K562 (cell line): ENCODE data around the gene KPNB1. TPM values are rescaled to one million over a fixed set of nuclear protein-coding genes. Genes with fewer than 3 reads are reported as not detected.
A peak's percentile ranks its signal among the peaks of the same experiment; 100 is the strongest.

Source experiments
- ATF1 ChIP-seq, 2 experiments: fragments of 450-650 bp in 1 of 2; IDR thresholded peaks; 2 replicates each; pipeline ENCODE4 v1.6.1; 2016; ENCODE audit warnings: missing compliant biosample characterization in 1 of 2, missing genetic modification characterization in 1 of 2
- EP400 ChIP-seq: fragments of 450-650 bp; IDR thresholded peaks from 2 replicates; pipeline ENCODE4 v1.6.1; 2017; ENCODE audit warnings: antibody characterized with exemption, mild to moderate bottlenecking, moderate library complexity
- FIP1L1 ChIP-seq: fragments of 200-400 bp; formaldehyde crosslinking; IDR thresholded peaks from 2 replicates; pipeline ENCODE4 v1.6.1; 2018; ENCODE audit warnings: mild to moderate bottlenecking, low read depth, low read length; ENCODE audit not compliant: poor library complexity, severe bottlenecking
- FOSL1 ChIP-seq: fragments of 200-800 bp; sonication (Bioruptor generic); conservative IDR thresholded peaks from 2 replicates; pipeline ENCODE4 v1.6.1; 2016; ENCODE audit warnings: missing genetic modification characterization, missing compliant biosample characterization
- GABPA ChIP-seq: fragments of 200-800 bp; sonication (Bioruptor generic); conservative IDR thresholded peaks from 2 replicates; pipeline ENCODE4 v1.6.1; 2016; ENCODE audit warnings: low read depth, missing genetic modification characterization, missing compliant biosample characterization
- HIVEP1 ChIP-seq: fragments of 250-450 bp; sonication (Bioruptor Pico); IDR thresholded peaks from 2 replicates; pipeline ENCODE4 v1.4.0; 2020; ENCODE audit warnings: mild to moderate bottlenecking
- KHSRP ChIP-seq: fragments of 450-650 bp; IDR thresholded peaks from 2 replicates; pipeline ENCODE4 v1.6.1; 2017
- MAX ChIP-seq: sonication (generic); formaldehyde crosslinking; IDR thresholded peaks from 2 replicates; pipeline ENCODE4 v1.9.0; 2022; ENCODE audit warnings: mild to moderate bottlenecking, missing genetic modification reagents
- MCM3 ChIP-seq: fragments of 450-650 bp; IDR thresholded peaks from 2 replicates; pipeline ENCODE4 v1.6.1; 2016
- MTA2 ChIP-seq: fragments of 450-650 bp; IDR thresholded peaks from 2 replicates; pipeline ENCODE4 v1.6.1; 2016; ENCODE audit warnings: low read depth
- MXI1 ChIP-seq: IDR thresholded peaks from 2 replicates; pipeline ENCODE4 v1.6.1; 2011; ENCODE audit warnings: low read depth, mild to moderate bottlenecking, improper control_type of control experiment, low read length
- NEUROD1 ChIP-seq: fragments of 150-350 bp; IDR thresholded peaks from 2 replicates; pipeline ENCODE4 v1.6.1; 2014; ENCODE audit warnings: borderline replicate concordance, low read length, low read depth; ENCODE audit not compliant: partially characterized antibody
- PHF8 ChIP-seq: fragments of 200-600 bp; sonication (generic); IDR thresholded peaks from 2 replicates; pipeline ENCODE4 v1.6.1; 2012; ENCODE audit warnings: mixed run types, mild to moderate bottlenecking, inconsistent platforms, low read length, moderate library complexity, borderline replicate concordance
- POLR2AphosphoS2 ChIP-seq: IDR thresholded peaks from 2 replicates; pipeline ENCODE4 v1.6.1; 2012; ENCODE audit warnings: low read length, improper control_type of control experiment
- RFX5 ChIP-seq: IDR thresholded peaks from 2 replicates; pipeline ENCODE4 v1.6.1; 2011; ENCODE audit warnings: low read depth, mild to moderate bottlenecking, improper control_type of control experiment, low read length
- RNF219 ChIP-seq: fragments of 250-450 bp; sonication (Bioruptor Pico); IDR thresholded peaks from 2 replicates; pipeline ENCODE4 v1.5.0; 2022; ENCODE audit warnings: mild to moderate bottlenecking
- SMARCA5 ChIP-seq: fragments of 450-650 bp; IDR thresholded peaks from 2 replicates; pipeline ENCODE4 v1.6.1; 2016
- TBP ChIP-seq: optimal IDR thresholded peaks from 2 replicates; pipeline ENCODE3; 2011; ENCODE audit warnings: low read depth, low read length, improper control_type of control experiment
- TFAM ChIP-seq: fragments of 250-450 bp; sonication (Bioruptor Pico); conservative IDR thresholded peaks from 2 replicates; pipeline ENCODE4 v1.5.0; 2021; ENCODE audit warnings: mild to moderate bottlenecking, moderate library complexity
- ZFP1 ChIP-seq: fragments of 450-650 bp; formaldehyde crosslinking; IDR thresholded peaks from 2 replicates; pipeline ENCODE4 v1.4.0; 2020; ENCODE audit warnings: mild to moderate bottlenecking, mixed read lengths
- ZNF12 ChIP-seq: sonication (generic); formaldehyde crosslinking; IDR thresholded peaks from 2 replicates; pipeline ENCODE4 v1.4.0; 2020; ENCODE audit warnings: mild to moderate bottlenecking, missing genetic modification reagents
- ZNF212 ChIP-seq: fragments of 450-650 bp; formaldehyde crosslinking; IDR thresholded peaks from 2 replicates; pipeline ENCODE4 v1.4.0; 2020; ENCODE audit warnings: mild to moderate bottlenecking
- polyA plus RNA-seq, 8 experiments: library from polyadenylated mRNA; depleted of rRNA in 4 of 8; stranded (reverse) in 5 of 8; unstranded in 3 of 8; fragments of >200 nt; fragmentation: Nextera tagmentation in 2 of 8; fragmentation: Illumina TruSeq in 1 of 8; extraction: Ambion mirVana in 2 of 8; extraction: Trizol in 1 of 8; gene quantifications; 2 replicates each; pipeline versions ENCODE4 v1.2.1 to v1.2.3, GENCODE V29; 2011 to 2014; ENCODE audit warnings: inconsistent platforms in 1 of 8, missing spikeins in 1 of 8
- total RNA-seq, 7 experiments: library from RNA; depleted of rRNA in 6 of 7; stranded (reverse); fragments of >200 nt in 6 of 7; fragmentation: Illumina TruSeq in 2 of 7; extraction: Trizol in 2 of 7; gene quantifications; 2 replicates each; pipeline versions ENCODE4 v1.2.1 to v1.2.3, GENCODE V29; 2011 to 2021; ENCODE audit warnings: low replicate concordance in 1 of 7
- TF ChIP-seq, protein P1 (sequence below): fragments of 450-650 bp; formaldehyde crosslinking; IDR thresholded peaks from 2 replicates; pipeline ENCODE4 v1.4.0; 2020; ENCODE audit warnings: mild to moderate bottlenecking
- TF ChIP-seq, protein P2 (sequence below): sonication (generic); formaldehyde crosslinking; IDR thresholded peaks from 2 replicates; pipeline ENCODE4 v1.8.1; 2023; ENCODE audit warnings: mild to moderate bottlenecking, missing genetic modification reagents

Gene KPNB1
- total and polyA plus RNA-seq, 9 of the 15 experiments (the other 6 are each of a cell fraction or from before 2014, with no cell fraction given): 154 to 622 (median 354) TPM

DNA sequence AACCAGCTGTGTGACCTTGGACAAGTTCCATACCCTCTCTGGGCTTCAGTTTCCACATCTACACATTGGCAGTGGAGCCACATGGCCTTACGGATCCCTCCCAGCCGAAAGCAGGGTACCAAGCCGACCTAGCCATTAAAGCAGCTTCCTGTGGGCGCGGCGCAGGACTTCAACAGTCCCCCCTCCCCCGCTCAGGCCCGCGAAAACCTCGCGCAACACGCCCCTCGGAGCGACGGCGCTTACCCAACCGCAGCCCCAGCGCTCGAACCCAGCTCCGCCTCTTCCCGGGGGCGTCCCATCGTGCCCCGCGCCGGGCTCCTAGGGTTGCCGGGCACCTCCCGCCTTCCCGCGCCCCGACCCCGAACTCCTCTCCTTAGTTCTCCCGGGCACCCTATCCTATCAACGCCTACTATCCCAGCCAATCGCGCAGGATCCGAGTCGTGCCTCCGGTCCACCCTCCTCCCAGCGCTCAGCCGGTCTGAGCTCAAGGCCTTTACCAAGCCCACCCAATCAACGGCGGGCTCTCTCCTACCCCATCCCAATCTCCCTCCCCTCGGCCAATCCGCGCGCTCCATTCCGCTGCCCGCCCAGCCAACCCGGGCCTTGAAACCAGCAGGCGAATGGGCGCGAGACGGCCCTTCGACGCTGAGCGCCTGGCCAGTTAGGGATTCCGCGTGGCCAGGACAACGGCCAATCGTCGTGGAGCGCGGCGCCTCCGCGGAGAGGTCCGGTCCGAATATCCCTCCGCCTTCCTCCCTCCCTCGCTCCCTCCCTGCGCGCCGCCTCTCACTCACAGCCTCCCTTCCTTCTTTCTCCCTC is at the start of gene KPNB1 (continued):
- TF ChIP-seq RNF219 (CRISPR knock-in tag) (no peak), ATF1 (CRISPR knock-in tag; IDR thresholded peaks at IDR 0.05) (peak; percentile 46; the same call in 1 of the 2 replicates), ATF1 (tag; IDR thresholded peaks at IDR 0.05) (peak; percentile 95), MTA2 (no peak), ZFP1 (CRISPR knock-in tag) (no peak), PHF8 (peak; percentile 73; the same call in 1 of the 2 replicates), EP400 (peak; percentile 91), POLR2AphosphoS2 (peak; percentile 84; the same call in 1 of the 2 replicates), TBP (peak; percentile 85), MAX (CRISPR knock-in tag) (peak; percentile 95), MCM3 (no peak), FIP1L1 (peak; percentile 87), ZNF12 (CRISPR knock-in tag) (no peak), GABPA (tag) (0 out of 2 replicates have a peak, but pooled peaks have one; percentile 43), ZNF212 (CRISPR knock-in tag) (no peak), KHSRP (no peak), HIVEP1 (CRISPR knock-in tag) (no peak), TFAM (CRISPR knock-in tag) (no peak), NEUROD1 (peak; percentile 95), FOSL1 (tag) (no peak), SMARCA5 (peak; percentile 100), MXI1 (peak; percentile 32; the same call in 1 of the 2 replicates), RFX5 (no peak)
- TF ChIP-seq, protein P1, sequence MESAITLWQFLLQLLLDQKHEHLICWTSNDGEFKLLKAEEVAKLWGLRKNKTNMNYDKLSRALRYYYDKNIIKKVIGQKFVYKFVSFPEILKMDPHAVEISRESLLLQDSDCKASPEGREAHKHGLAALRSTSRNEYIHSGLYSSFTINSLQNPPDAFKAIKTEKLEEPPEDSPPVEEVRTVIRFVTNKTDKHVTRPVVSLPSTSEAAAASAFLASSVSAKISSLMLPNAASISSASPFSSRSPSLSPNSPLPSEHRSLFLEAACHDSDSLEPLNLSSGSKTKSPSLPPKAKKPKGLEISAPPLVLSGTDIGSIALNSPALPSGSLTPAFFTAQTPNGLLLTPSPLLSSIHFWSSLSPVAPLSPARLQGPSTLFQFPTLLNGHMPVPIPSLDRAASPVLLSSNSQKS (CRISPR knock-in tag): no peak
- TF ChIP-seq, protein P2, sequence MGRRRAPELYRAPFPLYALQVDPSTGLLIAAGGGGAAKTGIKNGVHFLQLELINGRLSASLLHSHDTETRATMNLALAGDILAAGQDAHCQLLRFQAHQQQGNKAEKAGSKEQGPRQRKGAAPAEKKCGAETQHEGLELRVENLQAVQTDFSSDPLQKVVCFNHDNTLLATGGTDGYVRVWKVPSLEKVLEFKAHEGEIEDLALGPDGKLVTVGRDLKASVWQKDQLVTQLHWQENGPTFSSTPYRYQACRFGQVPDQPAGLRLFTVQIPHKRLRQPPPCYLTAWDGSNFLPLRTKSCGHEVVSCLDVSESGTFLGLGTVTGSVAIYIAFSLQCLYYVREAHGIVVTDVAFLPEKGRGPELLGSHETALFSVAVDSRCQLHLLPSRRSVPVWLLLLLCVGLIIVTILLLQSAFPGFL (CRISPR knock-in tag): no peak
